ENCODE data around the gene GJA9.
"Not testable (repeated sequence)": the region's sequence is repeated elsewhere in the genome, so short reads cannot be mapped to it uniquely, and the experiment has no call there.

Gene GJA9

DNA sequence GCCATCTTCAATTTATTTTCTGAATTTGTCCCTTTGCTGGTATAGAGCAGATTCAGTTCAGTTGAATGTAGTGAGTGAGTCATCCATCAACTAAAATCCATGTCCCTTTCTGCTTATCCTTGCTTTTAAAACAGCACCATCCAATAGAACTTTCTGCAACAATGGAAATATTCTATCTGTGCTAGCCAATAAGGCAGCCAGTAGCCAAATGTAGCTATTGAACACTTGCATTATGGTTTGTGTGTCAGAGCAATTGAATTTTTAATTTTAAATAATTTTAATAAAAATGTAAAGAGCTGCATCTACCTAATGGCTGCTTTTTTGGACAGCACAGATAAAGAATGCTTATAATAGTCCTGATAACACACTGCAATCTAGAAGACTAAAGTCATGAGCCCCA lies at the start of gene GJA9:
GJA9 (minus strand) TSS at position 101 of the 400 bp plus-strand sequence. CDS start 5,489 bp downstream, outside the sequence.
- DNase-seq: no peak

DNA sequence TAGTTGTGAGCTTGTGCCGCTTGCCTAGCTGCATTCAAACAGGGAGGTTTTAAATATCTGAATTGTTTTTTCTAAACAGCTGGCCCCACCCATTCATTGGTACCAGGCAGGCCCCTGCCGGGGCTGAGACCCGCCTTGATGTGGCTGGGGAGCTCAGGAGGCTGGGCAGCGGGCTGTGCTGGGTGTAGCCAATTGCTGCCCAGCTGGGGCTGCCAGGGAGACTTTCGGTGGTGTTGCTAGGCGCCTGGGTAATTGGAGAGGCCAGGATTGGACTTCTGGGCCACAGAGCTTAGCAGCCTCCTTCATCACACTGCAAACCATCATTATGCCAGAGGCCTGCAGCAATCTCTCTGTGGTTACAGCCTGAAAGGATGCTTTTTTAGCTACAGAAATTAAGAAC lies 48.1 kb upstream of the GJA9 start:
- no peak for DNase-seq

DNA sequence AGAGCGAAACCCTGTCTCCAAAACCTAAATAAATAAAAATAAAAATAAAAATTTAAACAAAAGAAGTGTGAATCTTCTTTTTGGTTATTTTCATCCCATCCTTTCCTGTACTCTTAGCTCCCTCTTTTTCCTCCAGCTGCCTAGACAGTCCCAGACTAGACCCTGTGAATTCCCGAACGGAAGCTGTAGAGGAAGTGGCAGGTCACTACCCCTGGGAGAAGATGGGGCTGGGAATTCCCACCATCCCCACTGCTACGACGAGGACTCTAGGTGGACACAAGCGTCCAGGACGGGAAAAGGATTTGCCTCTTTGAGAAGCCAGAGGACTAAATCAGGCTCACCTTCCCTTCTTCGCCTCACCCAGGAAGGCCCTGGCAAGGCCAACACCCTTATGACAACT lies 47.7 kb upstream of the GJA9 start:
- DNase-seq: no peak

DNA sequence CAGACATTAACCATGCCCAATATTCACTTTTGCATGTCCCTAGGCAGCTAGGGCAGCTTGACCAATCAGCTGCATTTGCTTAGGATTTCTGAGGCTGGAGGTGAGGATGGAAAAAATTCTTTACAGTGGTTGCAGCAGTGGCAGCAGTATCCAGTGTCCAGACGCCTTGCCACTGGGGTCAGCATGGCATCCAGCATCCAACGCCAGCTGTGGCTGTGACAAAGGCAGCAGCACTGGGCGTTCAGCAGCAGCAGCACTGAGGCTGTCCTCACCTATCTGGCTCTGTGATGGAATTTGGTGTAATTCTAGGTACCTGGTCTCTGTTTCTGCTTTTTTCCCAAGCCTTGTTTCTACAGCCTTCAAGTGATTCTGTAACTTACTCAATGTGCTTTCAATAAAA lies 44.7 kb upstream of the GJA9 start:
- DNase-seq: no peak

DNA sequence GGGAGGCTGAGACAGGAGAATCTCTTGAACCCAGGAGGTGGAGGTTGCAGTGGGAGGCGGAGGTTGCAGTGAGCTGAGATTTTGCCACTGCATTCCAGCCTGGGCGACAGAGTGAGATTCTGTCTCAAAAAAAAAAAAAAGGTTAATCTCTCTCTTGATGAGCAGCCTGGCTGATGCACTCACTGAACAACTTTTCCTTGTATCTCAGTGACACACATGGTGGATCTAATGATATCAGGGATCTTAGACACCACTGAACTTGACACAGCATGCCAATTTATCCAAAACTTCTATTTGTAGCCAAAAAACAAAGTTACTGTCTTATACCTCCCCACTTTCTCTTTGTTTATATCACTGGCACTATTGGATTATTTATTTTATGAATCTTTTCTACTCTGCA lies 44.0 kb upstream of the GJA9 start:
- DNase-seq: no peak

DNA sequence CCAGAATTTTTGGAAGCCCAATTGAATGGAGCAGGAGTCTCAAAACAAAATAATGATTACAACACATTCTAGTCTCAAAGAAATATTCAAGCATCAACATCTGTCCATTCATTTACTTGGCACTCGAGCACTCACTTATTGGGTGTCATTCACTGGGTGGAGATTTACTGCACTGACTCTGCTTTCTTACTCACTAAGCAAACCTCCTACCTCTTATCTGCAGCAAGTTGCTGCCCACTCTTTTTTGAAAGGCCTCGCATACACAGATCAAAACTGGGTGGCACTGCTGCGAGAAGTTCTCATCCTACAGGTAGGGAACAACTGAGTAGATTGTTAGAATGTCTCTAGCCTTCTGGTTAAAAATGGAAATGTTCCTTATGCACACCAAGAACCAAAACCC lies 42.2 kb upstream of the GJA9 start:
- no peak for DNase-seq

DNA sequence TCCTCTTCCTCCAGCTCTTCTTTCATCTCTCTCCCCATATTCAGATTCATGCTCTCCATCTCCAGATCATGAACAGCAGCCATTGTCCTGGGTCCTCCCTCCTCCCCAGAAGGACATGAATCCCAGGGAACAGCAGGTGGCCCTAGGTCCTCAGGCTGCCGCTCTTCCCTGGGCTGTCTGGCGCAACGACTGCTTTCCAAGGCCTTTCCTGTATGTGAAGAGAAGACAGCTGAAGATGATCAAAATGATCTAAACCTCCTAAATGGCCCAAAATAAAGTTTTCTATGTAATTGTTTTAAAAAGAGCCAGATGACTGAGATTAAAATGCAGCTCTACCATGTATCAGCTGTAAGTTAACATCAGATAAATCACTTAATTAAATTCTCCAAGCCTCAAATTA lies 37.7 kb upstream of the GJA9 start:
- no peak for DNase-seq

DNA sequence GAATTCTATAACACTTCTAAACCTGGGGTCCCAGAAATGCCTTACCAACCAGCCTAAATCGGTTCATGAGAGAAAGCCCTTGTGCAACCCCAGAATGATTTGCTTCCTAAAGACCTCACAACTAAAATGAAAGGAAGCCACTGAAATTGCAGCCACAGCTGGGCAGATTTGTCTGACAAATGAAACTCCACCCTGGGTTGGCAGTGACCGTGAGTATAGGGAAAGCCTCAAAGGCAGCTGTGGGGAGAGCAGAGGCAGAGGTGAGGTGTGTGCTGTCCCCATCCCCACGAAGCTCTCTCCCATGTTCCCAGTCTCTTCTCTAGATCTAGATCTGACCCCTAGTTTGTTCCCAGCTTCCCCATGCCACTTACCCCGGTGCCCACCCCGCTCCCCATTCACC lies 37.2 kb upstream of the GJA9 start:
- DNase-seq: no peak

DNA sequence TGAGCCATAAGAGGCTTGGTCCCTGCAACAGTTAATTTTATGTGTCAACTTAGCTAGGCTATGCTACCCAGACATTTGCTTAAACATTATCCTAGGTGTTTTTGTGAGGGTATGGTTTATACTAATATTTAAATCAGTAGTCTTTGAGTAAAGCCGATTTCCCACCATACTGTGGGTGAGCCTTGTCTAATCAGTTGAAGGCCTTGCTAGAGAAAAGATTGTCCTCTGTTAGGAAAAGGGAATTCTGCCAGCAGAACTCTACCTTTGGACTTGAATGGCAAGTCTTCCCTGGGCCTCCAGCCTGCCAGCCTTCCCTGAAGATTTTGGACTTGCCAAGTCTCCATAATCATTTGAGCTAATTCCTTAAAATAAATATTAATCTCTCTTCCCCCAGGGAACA lies 36.4 kb upstream of the GJA9 start:
- no peak for DNase-seq

DNA sequence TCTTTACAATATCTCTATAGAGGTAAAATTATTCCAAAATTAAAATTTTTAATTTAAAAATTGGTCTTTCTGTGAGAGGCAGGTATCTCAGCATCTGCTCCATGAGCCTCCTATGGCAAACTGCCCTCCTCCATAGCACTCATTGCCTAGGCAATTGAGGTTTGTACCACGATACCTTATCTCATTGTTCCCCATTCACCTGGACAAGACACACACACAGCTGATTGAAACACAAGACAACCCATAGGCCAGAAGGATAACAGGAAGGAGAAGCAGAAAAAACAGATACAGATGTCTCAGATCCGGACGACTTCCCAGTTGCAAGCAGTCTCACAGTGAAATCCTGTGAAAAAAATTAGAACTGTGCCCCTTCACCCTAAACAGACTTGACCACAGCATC lies 36.0 kb upstream of the GJA9 start:
- DNase-seq: no peak

DNA sequence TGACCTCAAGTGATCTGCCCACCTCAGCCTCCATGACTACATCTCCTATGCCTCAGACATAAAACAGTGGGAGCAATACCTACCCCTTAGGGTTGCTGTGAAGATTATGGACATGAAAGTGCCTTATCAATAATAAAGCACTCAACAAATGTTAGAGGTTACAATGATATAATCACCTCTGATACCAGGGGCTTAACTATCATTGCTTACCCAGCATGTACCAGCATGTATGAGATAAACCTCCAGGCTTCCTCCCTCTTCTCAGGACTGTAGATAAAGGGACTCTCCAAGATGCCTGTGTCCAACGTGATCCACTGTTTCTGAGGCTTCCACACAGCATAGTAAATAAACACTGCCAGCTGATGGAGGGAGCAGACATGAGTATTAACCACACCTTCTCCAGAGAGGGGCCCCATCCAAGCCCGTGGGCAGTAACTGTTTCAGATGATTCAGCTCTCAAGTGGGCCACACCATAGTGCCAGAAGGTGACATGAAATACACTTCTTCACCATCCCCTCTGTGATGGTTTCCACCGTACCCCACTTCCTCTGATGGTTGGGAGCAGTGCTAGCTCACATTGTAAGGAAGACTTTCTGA lies 34.1 kb upstream of the GJA9 start:
- no peak for DNase-seq

DNA sequence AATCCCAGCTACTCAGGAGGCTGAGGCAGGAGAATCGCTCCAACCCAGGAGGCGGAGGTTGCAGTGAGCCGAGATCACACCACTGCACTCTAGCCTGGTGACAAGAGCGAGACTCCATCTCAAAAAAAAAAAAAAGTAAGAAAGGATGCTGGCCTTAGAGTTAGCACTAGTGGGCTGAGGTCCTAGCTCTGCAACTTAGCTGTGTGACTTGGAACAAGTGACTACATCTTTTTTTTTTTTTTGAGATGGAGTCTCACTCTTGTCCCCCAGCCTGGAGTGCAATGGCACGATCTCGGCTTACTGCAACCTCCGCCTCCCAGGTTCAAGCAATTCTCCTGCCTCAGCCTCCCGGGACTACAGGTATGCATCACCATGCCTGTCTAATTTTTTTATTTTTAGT lies 33.5 kb upstream of the GJA9 start:
- not testable (repeated sequence) for DNase-seq

DNA sequence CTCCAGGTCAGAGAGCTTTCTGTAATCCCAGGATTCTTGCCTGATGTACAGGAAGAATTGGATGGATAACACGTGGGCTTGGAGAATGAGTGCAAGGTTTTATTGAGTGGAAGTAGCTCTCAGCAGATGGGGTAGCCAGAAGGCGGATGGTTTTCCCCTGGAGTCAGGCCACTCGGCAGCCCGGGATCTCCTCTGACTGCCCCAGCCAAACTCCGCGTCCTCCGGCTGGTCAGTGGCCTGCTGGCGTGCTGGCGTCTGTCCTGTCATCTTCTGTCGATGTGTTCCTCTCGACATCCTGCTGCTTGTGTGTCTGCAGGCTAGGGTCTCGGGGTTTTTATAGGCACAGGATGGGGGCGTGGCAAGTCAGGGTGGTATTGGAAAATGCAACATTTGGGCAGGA lies 27.4 kb upstream of the GJA9 start:
- no peak for DNase-seq

DNA sequence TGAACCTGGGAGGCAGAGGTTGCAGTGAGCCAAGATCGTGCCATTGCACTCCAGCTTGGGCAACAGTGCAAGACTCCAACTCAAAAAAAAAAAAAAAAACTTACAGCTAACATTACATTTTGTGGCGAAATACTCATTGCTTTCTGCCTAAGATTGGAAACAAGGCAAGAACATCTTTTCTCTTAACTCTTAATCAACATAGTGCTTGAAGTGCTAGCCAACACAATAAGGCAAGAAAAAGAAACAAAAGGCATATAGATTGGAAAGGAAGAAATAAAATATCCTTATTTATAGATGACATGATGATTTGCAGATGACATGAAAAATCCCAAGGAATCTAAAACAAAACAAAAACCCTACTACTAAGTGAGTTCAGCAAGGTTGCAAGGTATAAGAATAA lies 24.6 kb upstream of the GJA9 start:
- DNase-seq: no peak

DNA sequence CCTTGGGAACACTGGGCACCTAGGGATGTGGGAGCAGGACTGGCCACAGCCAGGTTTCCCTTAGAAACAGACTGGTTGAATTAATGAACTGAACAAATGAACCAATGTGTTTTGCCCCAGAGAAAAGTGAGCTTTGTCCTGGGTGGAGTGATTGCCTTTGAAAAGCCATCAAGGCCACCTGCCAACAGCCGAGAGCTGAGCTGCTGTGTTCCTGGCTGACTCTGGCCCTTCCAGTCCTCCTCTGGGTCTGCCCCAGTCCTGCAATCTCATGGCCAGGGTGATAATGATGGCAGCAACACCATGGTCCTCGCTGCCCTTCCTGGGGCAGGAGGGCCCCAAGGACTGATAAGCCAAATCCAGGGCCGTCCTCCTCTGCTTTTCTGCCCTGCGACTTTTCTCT lies 18.2 kb upstream of the GJA9 start:
- DNase-seq: no peak

DNA sequence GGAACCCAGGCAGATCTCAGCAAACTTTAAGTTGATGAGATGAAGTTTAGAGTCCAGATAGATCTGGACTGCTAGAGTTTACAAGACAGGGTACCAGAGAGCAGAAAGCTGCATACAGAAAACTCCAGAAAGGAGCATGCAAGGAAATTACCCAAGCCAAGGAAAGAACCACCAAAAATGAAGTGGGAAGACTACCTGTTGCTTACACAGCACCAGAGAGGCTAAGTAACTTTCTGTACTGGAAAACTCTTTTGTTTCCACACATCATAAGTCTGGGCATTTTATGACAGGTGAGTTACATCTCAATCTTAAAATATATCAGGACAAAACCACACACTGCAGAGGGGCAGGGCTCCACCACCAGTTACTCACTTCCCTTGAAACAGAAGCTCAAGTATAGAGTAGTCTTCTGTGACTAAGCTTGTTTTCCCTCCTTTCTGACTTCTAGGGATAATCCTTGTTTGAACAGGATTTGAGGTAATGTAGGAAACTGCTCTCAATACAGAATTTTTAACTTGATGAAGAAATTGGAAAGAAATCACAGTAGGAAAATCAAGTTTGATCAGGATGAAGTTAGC lies 17.4 kb upstream of the GJA9 start:
- no peak for DNase-seq

DNA sequence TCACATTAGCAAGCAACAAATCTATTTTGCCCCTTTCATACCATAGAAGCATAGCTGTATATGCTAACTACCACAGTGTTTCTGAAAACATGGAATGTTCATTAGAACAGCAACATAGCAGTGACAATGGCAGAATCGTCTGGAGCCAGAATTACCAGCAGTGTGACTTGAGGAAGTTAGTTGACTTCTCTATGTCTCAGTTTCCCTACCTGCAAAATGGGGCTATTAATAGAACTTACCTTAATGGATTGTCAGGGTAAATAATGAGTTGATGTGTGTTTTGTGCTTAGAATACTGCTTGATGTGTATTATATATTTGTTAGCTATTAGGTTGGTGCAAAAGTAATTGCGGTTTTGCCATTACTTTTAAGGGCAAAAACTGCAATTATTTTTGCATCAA lies 14.8 kb upstream of the GJA9 start:
- DNase-seq: no peak

DNA sequence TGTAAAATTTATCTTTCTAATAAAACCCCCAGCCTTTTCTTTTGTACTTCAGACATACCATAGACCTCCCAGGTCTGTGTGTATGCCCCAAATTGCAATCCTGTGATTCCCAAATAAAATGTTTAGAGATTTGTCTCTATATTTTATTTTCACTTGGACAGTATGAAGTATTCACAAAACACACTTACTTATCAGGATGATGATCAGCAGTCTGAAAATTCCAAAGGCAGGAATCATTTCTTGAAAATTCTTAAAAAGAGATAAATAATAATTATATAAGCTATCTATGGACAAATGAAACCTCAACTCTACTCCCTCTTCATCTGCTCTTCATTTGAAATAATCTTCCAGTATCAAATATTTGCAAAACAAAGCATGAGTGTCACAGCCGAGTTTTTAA lies 11.6 kb upstream of the GJA9 start:
- DNase-seq: no peak

DNA sequence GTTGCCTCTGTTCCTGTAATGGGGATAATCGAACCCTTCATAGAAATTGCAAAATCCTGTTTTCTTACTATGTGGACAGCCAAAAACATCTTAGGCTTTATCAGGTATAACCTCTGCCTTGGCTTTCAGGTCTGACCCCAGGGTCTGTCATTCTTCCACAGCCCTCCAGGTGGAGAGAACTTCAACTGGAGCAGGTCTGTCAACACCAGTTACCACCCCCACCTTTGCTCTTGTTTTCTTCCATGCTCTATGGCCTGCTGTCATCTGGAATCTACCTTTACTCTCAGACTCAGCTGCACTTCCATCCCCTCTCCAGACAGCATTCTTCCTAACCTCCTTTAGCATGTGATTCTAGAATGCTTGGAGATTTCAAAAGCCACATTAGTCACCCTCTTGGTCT lies 10.4 kb upstream of the GJA9 start:
- DNase-seq: no peak

DNA sequence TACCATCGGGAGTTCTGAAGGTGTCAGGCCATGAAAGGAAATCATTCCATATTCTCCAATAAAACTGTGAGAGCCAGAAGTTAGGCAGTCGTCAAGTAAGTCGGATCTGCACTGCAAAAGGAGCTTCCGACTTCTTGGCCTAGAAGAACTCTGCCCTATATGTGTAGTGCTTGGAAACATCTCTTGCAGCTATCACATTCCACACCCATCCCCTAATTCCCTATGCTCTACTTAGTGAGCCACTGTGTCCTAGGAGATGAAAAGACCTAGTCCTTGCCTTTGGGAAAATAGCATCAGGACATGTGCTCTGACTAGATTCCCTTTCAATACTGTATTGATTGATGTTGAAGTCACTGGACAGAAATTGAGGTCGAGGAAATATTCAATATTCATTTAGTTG lies 8.2 kb upstream of the GJA9 start:
- no peak for DNase-seq

DNA sequence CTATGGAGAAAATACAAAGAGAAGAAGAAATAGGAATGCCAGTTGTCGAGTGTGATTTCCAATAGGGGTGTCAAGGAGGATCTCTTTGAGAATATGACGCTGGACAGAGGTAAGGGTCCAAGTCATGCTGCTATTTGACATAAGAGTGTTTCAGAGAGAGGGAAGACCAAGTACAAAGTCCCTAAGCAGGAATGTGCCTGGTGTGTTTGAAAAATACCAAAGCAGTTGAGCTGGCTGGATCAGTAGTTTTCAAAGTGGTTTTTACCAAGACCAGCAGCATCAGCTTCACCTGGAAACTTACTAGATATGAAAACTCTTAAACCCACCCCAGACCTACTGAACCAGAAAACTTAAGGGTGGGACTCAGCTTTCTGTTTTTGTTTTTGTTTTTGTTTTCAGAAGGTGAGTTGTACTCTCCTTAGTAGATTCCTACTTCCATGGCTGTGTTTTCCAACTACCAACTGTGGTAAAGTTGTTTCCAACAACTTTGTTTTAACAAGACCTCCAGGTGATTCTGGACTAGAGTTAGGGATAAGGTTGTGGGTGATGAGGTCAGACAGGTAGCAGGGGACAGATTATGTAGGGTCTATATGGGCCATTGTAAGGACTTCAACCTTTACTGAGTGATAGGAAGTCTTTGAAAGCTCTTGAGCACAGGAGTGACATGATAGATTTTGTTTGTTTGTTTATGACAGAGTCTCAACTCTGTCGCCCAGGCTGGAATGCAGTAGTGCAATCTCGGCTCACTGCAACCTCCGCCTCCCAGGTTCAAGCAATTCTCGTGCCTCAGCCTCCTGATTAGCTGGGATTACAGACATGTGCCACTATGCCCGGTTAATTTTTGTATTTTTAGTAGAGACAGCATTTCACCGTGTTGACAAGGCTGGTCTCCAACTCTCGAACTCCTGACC lies 7.3 kb upstream of the GJA9 start:
- no peak for DNase-seq

DNA sequence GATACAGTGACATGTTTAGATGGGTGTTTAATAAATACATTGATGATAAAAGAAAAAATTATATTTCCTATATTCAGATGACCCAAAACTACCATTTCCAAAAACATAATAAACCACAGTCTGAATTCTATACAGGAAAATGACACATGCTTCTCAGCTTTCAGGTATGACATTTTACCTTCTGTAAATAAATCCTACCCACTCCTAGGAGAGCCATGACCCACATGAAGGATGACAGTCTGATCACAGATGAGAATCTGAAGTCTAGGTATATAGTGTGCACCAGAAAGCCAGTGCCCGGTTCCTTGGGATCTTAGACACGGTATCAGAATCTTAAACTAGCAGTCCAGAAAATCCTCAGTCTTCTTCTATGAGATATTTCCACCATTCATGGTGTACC lies 3.7 kb upstream of the GJA9 start:
- DNase-seq: no peak

DNA sequence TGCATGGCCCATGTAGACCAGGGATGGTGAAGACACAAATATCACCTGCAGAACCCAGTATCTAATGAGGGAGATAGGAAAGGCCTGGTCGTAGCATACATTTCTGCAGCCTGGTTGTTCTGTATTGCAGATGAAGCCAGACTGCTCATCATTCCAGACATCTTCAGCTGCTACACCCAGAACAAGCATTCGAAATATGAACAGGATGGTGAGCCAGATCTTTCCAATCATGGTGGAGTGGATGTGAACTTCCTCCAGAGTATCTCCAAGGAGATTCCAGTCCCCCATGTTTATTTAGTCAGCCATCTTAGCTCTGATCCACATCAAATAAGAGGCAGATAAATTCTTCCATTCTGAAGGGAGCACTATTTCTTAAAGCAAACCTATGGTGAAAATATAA lies 5.6 kb downstream of the GJA9 start:
- no peak for DNase-seq

Measured in GOT3 (cell line).